Naive thymus-derived CD8-positive, alpha-beta T cell (primary cell): ENCODE measurements around the gene DGKH. TPM values are rescaled to one million over a fixed set of nuclear protein-coding genes. Genes with fewer than 3 reads are reported as not detected.
A peak's percentile ranks its signal among the peaks of the same experiment; 100 is the strongest.

Experiments used
- ATAC-seq, 2 donors: fragments of 150-1000 bp; cut with Tn5 transposase in 1 of 2; sonication (Bioruptor Pico), chemical (Tn5 transposase) in 1 of 2; 1 replicate in 1 of 2; 2 replicates in 1 of 2; pipeline ENCODE4 v1.10.0; 2021; ENCODE audit warnings: mild to moderate bottlenecking in 2 of 2, moderate library complexity in 2 of 2
- POLR2A ChIA-PET: fragments of 350-600 bp; sonication (Branson Sonifier 250); formaldehyde crosslinking; loops from one replicate; lab custom pipeline; 2021; ENCODE audit warnings: antibody characterized with exemption; lab: Charles Lee
- DNase-seq, 10 donors: peaks; one replicate each; pipeline versions ENCODE4 v3.0.0 to v3.0.0-alpha.2; 2020 to 2022
- H3K27ac Mint-ChIP-seq, 10 donors: one replicate each; pipeline ENCODE4 v1.8.0; 2020 to 2022; ENCODE audit warnings: mild to moderate bottlenecking in 10 of 10, mixed read lengths in 10 of 10, moderate library complexity in 4 of 10, inconsistent platforms in 1 of 10
- H3K27me3 Mint-ChIP-seq, 5 donors: one replicate each; pipeline ENCODE4 v1.8.0; 2021 to 2022; ENCODE audit warnings: mixed read lengths in 5 of 5
- H3K36me3 Mint-ChIP-seq, 3 donors: one replicate each; pipeline ENCODE4 v1.8.0; 2020 to 2022; ENCODE audit warnings: mixed read lengths in 3 of 3, mild to moderate bottlenecking in 2 of 3, inconsistent platforms in 1 of 3
- H3K4me1 Mint-ChIP-seq, 4 donors: one replicate each; pipeline ENCODE4 v1.8.0; 2021 to 2022; ENCODE audit warnings: mixed read lengths in 4 of 4
- H3K4me3 Mint-ChIP-seq, 10 donors: one replicate each; pipeline ENCODE4 v1.8.0; 2020 to 2022; ENCODE audit warnings: mild to moderate bottlenecking in 10 of 10, mixed read lengths in 10 of 10, moderate library complexity in 6 of 10, inconsistent platforms in 1 of 10
- H3K9me3 Mint-ChIP-seq, 9 donors: one replicate each; pipeline ENCODE4 v1.8.0; 2020 to 2022; ENCODE audit warnings: mixed read lengths in 9 of 9, mild to moderate bottlenecking in 3 of 9, inconsistent platforms in 1 of 9, moderate library complexity in 1 of 9
- polyA plus RNA-seq, 3 donors: library from polyadenylated mRNA; unstranded; fragments of 300-500 nt; fragmentation: Illumina TruSeq; gene quantifications; one replicate each; pipeline ENCODE4 v1.2.3, GENCODE V29; 2021
- total RNA-seq, 8 experiments: library from RNA in 2 of 8; stranded (reverse) in 2 of 8; gene quantifications; one replicate each; pipeline ENCODE4 v1.2.3 and lab custom pipeline; 2021 to 2026

The DGKH gene
- total and polyA plus RNA-seq, 5 experiments from 2014 or later, result 1.3 to 5.2 (median 1.5) TPM

DNA sequence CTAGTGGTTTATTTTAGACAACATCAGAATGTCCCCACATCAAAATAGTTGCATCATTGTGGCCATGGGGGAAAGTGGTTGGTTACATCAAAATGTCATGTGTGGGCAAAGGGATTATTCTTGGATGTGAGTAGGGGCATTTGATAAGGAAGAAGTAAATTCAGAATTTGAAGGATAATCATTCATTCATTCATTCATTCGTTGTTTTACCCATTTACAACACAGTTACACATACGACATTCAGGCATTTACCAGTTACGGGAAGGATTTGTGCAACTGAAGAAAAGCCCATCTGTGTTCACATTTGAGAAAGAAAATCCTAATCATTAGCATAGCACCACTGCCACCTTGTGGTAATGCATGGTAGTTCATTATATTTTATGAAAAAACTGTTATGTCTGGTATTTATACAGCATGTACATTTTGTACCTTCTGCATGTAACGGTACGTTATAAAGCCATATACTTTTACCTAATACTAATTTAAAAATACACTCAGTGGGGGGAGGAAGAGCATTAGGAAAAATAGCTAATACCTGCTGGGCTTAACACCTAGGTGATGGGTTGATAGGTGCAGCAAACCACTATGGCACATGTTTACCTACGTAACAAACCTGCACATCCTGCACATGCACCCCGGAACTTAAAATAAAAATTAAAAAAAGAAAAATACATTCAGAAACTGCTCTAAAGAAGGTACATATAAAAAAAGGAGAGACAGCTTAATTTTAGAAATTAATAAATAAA is 62.1 kb downstream of the DGKH start:
- Mint-ChIP-seq H3K27ac (no peak overlapping the region), H3K4me3 (no peak overlapping the region)

DNA sequence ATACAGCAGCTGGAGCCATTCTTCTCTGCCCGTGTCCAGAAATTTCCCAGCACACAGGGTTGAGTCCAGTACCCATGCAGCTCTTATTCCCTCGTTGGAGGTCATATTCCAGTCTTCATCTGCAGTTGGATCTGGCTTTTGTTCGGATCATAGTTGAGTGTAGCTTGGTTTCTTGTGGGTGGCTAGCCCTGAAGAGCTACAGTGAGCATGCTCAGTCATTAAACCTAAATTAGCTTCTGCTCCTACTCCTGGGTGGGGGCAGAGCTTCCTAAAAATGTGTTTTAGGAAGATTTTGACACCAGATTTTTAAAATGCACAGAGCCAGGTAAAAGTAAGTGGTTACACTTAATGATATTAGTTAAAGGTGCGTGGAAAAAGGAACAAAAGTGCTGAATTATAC is 64.4 kb downstream of the DGKH start:
- Mint-ChIP-seq H3K36me3 (no peaks in the 10 kb centered on the region), H3K27me3 (no peaks in the 10 kb centered on the region), H3K27ac (no peak overlapping the region), H3K9me3 (no peaks in the 10 kb centered on the region), H3K4me1 (peaks cover 5 to 9% (median 6%) of the 10 kb centered on the region in 4 donors), H3K4me3 (no peak overlapping the region)
- POLR2A ChIA-PET, result no interaction called here
- ATAC-seq, result no peak
- DNase-seq, result no peak

More for the DNA sequence above, 62.1 kb downstream of the DGKH start:
- peak; percentile 50 to 57 for ATAC-seq
- POLR2A ChIA-PET, result no interaction called here
- DNase-seq, result peak in 7 of 10 donors; percentile 25 to 77 (median 49)
- Mint-ChIP-seq H3K27me3 (no peaks in the 10 kb centered on the region), H3K9me3 (no peaks in the 10 kb centered on the region), H3K36me3 (no peaks in the 10 kb centered on the region), H3K4me1 (peaks cover 5 to 9% (median 7%) of the 10 kb centered on the region in 4 donors)

- ATAC-seq (no peak), DNase-seq (no peak)
- no peak overlapping the region for H3K4me3 Mint-ChIP-seq
- POLR2A ChIA-PET, result no interaction called here
- peaks cover 5 to 9% (median 6%) of the 10 kb centered on the region in 4 donors for H3K4me1 Mint-ChIP-seq
- peak overlapping the region in 1 of 10 donors; percentile 2 for H3K27ac Mint-ChIP-seq
- H3K27me3 Mint-ChIP-seq, result no peaks in the 10 kb centered on the region
- no peaks in the 10 kb centered on the region for H3K9me3 Mint-ChIP-seq
- H3K36me3 Mint-ChIP-seq, result peaks cover 0 to 2% (median 0%) of the 10 kb centered on the region in 3 donors
Measured at GRCh38 chr13:42113478-42113877, 65.0 kb downstream of the DGKH start.

- Mint-ChIP-seq H3K27ac (no peak overlapping the region), H3K27me3 (no peaks in the 10 kb centered on the region), H3K9me3 (no peaks in the 10 kb centered on the region), H3K4me1 (peaks cover 5 to 9% (median 6%) of the 10 kb centered on the region in 4 donors), H3K4me3 (no peak overlapping the region), H3K36me3 (peaks cover 0 to 3% (median 0%) of the 10 kb centered on the region in 3 donors)
- POLR2A ChIA-PET, result no interaction called here
- DNase-seq (no peak), ATAC-seq (no peak)
Measured at GRCh38 chr13:42114278-42114677, 65.8 kb downstream of the DGKH start.

DNA sequence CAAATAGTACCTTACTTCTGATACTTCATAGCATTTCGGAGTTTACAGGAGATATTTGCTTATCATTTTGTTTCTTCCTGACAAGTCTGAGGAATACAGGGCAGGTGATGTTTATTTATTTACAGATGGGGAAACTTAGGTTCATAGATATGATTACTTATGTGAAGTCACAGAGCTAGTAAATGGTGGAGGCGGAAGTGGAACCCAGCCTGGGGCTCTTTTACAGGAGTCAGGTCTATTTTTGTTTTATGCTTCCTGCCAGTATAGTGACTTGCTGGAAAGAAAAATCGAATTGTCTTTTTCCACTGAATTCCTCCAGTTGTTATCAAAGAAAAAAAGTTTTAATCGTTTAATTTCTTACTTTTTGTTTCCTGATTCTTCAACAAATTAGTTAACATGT is 66.5 kb downstream of the DGKH start:
- H3K4me1 Mint-ChIP-seq, result peaks cover 5 to 9% (median 6%) of the 10 kb centered on the region in 4 donors
- H3K27ac Mint-ChIP-seq, result no peak overlapping the region

DNA sequence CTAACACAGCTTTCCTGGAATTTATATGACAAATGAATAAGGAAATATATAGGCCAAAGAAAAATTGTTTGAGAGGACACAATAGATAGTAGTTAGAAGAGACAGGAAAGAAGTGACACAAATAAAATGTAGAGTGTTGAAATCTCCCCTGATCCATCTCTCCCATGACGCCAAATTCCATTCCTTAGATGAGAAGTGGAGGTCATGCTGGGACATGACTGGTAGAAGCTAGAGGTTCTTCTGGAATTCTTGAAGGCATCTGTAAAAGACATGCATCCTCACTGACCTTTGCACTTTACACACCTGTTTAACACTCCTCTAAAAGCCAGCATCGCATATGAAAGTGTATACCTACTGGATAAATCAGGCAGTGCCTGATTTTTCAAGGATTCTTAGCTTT is 67.8 kb downstream of the DGKH start:
- no peaks in the 10 kb centered on the region for H3K9me3 Mint-ChIP-seq
- H3K4me3 Mint-ChIP-seq, result no peak overlapping the region
- peaks cover 0 to 3% (median 0%) of the 10 kb centered on the region in 3 donors for H3K36me3 Mint-ChIP-seq
- DNase-seq (no peak), ATAC-seq (no peak)
- H3K27me3 Mint-ChIP-seq, result no peaks in the 10 kb centered on the region
- H3K4me1 Mint-ChIP-seq, result no peaks in the 10 kb centered on the region
- POLR2A ChIA-PET, result interaction anchor here (0.5 kb wide), 1 partner anchor 69 kb away, joined by 3 read pairs; no protein-coding TSS in a partner anchor
- H3K27ac Mint-ChIP-seq, result no peak overlapping the region

More for the DNA sequence above, 66.5 kb downstream of the DGKH start:
- ATAC-seq, result no peak
- no peak overlapping the region for H3K4me3 Mint-ChIP-seq
- no peaks in the 10 kb centered on the region for H3K9me3 Mint-ChIP-seq
- DNase-seq, result no peak
- H3K36me3 Mint-ChIP-seq, result peaks cover 0 to 3% (median 0%) of the 10 kb centered on the region in 3 donors
- H3K27me3 Mint-ChIP-seq, result no peaks in the 10 kb centered on the region
- POLR2A ChIA-PET, result no interaction called here

- no peaks in the 10 kb centered on the region for H3K9me3 Mint-ChIP-seq
- no peaks in the 10 kb centered on the region for H3K4me1 Mint-ChIP-seq
- ATAC-seq, result no peak
- H3K27ac Mint-ChIP-seq, result no peak overlapping the region
- POLR2A ChIA-PET, result no interaction called here
- no peak for DNase-seq
- H3K36me3 Mint-ChIP-seq, result peaks cover 0 to 6% (median 3%) of the 10 kb centered on the region in 3 donors
- no peak overlapping the region for H3K4me3 Mint-ChIP-seq
- H3K27me3 Mint-ChIP-seq, result no peaks in the 10 kb centered on the region
Measured at GRCh38 chr13:42119041-42119440, 70.6 kb downstream of the DGKH start.

DNA sequence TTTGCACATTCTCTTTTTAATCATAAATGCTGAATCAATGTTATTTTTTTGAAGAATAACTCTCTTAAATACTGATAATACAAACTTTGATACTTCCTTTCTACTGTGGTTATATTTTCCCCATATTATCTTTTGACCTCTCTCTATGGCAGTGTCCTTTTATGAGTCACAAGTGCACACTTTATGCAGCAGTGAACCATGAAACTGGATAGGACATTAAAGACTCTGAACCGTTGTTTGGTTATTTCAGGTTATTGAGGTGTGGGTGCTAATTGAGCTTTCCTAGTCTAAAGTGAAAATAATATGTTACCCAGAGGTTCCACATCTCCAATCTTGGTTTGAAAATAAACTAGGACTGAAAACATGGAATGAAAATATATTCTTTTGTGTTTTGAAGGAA is 71.4 kb downstream of the DGKH start:
- DNase-seq, result no peak
- POLR2A ChIA-PET, result interaction anchor here (0.6 kb wide), 1 partner anchor 31 kb away, joined by 3 read pairs; no protein-coding TSS in a partner anchor
- Mint-ChIP-seq H3K4me1 (no peaks in the 10 kb centered on the region), H3K27ac (no peak overlapping the region), H3K9me3 (no peaks in the 10 kb centered on the region), H3K36me3 (peaks cover 0 to 6% (median 3%) of the 10 kb centered on the region in 3 donors), H3K4me3 (no peak overlapping the region), H3K27me3 (no peaks in the 10 kb centered on the region)
- ATAC-seq, result no peak

- Mint-ChIP-seq H3K36me3 (peaks cover 4 to 9% (median 7%) of the 10 kb centered on the region in 3 donors), H3K4me3 (no peak overlapping the region), H3K27me3 (no peaks in the 10 kb centered on the region), H3K9me3 (no peaks in the 10 kb centered on the region), H3K27ac (no peak overlapping the region), H3K4me1 (no peaks in the 10 kb centered on the region)
- POLR2A ChIA-PET, result no interaction called here
- DNase-seq (no peak), ATAC-seq (no peak)
Measured at GRCh38 chr13:42123600-42123999, 75.2 kb downstream of the DGKH start.

DNA sequence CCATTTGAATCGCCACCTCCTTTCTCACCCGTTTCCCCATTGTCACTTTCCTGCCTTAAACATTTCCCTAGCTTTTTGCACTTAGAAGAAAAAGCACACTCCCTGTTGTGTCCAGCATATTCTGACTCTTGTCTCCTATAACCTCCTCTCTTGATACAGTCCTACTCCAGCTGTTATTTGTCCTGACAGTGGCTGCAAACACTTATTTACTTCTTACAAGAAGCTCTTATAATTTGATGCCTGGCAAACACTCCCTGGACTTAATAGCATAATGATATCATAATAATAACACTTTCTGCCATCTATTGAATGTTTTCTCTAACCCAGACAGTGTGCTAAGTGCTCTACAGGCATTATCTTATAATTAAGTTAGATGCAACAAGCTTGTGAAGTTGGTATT is 76.6 kb downstream of the DGKH start:
- Mint-ChIP-seq H3K9me3 (no peaks in the 10 kb centered on the region), H3K4me1 (no peaks in the 10 kb centered on the region), H3K27me3 (no peaks in the 10 kb centered on the region), H3K27ac (peak overlapping the region in 1 of 10 donors; percentile 20), H3K36me3 (peaks cover 5 to 13% (median 12%) of the 10 kb centered on the region in 3 donors), H3K4me3 (no peak overlapping the region)
- DNase-seq (no peak), ATAC-seq (no peak)
- POLR2A ChIA-PET, result no interaction called here

DNA sequence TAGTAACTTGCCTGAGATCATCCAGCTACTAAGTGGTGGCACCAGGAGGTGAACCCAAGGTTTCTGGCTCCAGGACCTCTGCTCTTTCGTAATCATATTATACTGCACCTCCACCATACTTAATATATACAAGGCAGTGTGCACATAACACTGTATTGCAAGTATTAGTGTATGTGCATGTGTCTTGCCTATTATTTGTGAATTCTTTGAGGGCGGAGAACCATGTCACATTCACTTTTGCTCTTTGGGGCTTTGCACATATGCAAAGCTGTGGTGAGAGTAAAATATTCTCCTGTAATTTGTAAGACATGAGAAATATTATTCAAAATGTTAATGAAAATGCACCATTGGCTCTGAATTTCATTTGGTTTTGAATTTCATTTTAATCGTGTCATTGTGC is 78.6 kb downstream of the DGKH start:
- Mint-ChIP-seq H3K27ac (no peak overlapping the region), H3K4me3 (no peak overlapping the region), H3K9me3 (no peaks in the 10 kb centered on the region), H3K27me3 (no peaks in the 10 kb centered on the region), H3K36me3 (peaks cover 5 to 13% (median 8%) of the 10 kb centered on the region in 3 donors), H3K4me1 (no peaks in the 10 kb centered on the region)
- POLR2A ChIA-PET, result no interaction called here
- ATAC-seq (no peak), DNase-seq (no peak)

GRCh38 chr13:42129033-42129432 is 80.6 kb downstream of the DGKH start:
- no peak for ATAC-seq
- Mint-ChIP-seq H3K9me3 (no peaks in the 10 kb centered on the region), H3K27me3 (no peaks in the 10 kb centered on the region), H3K4me1 (no peaks in the 10 kb centered on the region), H3K27ac (no peak overlapping the region), H3K36me3 (peaks cover 5 to 16% (median 10%) of the 10 kb centered on the region in 3 donors), H3K4me3 (no peak overlapping the region)
- POLR2A ChIA-PET, result no interaction called here
- DNase-seq, result no peak

DNA sequence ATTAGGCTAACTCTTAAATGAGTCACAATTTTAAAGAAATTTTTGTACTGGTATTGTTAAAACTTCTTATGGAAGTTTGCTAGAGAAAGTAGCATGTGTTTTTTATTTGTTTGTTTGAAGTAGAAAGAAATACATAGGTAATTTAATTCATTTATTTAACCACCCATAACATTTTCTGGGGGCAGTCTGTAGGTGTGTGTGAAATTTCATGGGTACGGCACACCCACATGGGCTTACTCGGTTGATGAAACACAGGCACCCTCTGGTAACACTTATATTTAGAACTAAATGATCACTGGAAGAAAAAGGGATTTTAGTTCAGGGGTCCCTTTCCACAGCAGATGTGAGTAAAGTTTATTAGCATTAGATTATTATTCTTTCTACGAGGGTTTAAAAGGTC is 88.1 kb downstream of the DGKH start:
- H3K27me3 Mint-ChIP-seq, result no peaks in the 10 kb centered on the region
- peaks cover 0 to 2% (median under 1%) of the 10 kb centered on the region in 4 donors for H3K4me1 Mint-ChIP-seq
- POLR2A ChIA-PET, result no interaction called here
- H3K4me3 Mint-ChIP-seq, result no peak overlapping the region
- H3K36me3 Mint-ChIP-seq, result peaks cover 3 to 16% (median 10%) of the 10 kb centered on the region in 3 donors
- H3K27ac Mint-ChIP-seq, result peak overlapping the region in 1 of 10 donors; percentile 19
- peaks cover 0 to 3% (median 0%) of the 10 kb centered on the region in 9 donors for H3K9me3 Mint-ChIP-seq
- DNase-seq (no peak), ATAC-seq (no peak)
